NCI-H2081 treated with DMSO at 0.1 percent for 48 hours (cell line): Measurements from ENCODE around the gene SRL.
"Not testable (repeated sequence)": the region's sequence is repeated elsewhere in the genome, so short reads cannot be mapped to it uniquely, and the experiment has no call there.

Experiments used
- DNase-seq: peaks from one replicate; lab custom pipeline; 2025; lab: John Stamatoyannopoulos, UW

SRL gene

GRCh38 chr16:4160658-4161430, 81.0 kb downstream of the SRL start:
- DNase-seq: no peak

DNA sequence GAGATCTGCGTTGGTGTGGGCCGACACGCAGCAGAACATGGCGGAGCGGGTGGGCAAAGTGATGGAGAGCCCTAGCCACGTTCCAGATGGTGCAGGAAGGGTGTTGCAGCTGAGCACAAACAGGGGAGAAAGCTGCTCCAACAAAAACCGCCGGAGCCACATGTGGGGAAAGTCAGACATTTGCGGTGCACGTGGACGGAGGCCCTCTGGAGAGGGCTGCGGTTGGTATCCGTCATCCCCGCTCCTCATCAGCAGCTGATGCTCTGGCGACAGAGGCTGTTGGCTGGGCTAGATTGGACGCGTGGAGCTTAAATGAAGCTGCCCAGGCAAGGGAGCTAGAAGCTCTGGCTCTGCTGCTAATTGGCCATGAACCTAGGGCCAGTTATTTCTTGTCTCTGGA, 82.2 kb downstream of the SRL start:
- no peak for DNase-seq

DNA sequence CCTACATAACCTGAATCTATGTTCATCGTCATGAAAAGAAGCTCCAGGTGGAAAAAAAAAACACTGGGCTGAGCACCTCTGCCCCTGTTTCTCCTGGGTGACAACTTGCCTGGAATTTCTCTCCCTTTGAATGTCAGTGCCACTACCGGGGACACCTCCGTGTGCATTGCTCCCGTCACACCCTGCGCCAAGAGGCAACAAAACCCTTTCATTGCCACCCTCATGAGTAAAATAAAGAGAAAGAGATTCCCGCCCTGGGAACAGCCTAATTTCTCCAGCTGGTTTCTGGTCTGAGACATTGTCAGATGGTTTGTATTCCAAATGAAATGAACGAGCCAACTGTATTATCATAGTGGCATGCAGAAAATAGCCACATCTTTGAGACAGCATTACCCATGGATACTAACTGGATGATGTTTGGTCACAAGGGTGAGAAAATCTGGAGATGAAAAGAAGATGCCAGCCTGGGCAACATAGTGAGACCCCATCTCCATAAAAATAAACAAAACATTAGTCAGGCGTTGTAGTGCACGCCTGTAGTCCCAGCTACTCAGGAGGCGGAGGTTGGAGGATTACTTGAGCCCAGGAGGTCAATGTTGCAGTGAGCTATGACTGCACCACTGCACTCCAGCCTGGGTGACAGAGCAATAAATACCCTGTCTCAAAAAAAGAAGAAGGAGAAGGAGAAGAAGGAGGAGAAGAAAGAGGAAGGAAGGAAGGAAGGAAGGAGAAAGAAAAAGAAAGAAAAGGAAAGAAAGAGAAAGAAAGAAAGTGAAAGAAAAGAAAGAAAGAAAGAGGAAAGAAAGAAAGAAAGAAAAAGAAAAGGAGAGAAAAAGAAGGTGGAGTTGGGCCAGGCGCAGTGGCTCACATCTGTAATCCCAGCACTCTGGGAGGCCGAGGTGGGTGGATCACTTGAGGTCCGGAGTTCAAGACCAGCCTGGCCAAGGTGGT, 83.5 kb downstream of the SRL start:
- no peak for DNase-seq

DNA sequence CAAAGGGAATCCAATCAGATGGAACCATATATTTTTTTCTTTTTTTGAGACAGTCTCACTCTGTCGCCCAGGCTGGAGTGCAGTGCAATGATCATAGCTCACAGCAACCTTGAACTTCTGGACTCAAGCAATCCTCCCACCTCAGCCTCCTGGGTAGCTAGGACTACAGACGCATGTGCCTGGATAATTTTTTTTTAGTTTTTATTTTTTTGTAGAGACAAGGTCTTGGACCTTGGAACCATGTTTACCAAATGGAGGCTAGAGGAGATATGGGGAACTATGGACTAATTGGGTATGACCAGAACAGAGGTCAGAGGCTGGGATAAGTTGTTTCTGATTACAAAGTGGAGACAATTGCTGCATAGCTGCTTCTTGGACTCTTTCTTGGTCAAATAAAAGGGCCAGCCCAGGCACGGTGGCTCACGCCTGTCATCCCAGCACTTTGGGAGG, 84.5 kb downstream of the SRL start:
- DNase-seq: no peak

DNA sequence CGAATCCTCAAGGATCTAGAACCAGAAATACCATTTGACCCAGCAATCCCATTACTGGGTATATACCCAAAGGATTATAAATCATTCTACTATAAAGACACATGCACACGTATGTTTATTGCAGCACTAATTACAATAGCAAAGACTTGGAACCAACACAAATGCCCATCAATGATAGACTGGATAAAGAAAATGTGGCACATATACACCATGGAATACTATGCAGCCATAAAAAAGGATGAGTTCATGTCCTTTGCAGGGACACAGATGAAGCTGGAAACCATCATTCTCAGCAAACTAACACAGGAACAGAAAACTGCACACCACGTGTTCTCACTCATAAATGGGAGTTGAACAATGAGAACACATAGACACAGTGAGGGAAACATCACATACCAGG, 85.4 kb downstream of the SRL start:
- DNase-seq: not testable (repeated sequence)

GRCh38 chr16:4153364-4153763, 88.5 kb downstream of the SRL start:
- DNase-seq: not testable (repeated sequence)

- DNase-seq: no peak
These were observed 89.6 kb downstream of the SRL start for GRCh38 chr16:4152267-4152666.

GRCh38 chr16:4147236-4147635, 94.6 kb downstream of the SRL start:
- DNase-seq: no peak

- DNase-seq: no peak
These were observed 99.6 kb downstream of the SRL start for GRCh38 chr16:4142268-4142667.

DNA sequence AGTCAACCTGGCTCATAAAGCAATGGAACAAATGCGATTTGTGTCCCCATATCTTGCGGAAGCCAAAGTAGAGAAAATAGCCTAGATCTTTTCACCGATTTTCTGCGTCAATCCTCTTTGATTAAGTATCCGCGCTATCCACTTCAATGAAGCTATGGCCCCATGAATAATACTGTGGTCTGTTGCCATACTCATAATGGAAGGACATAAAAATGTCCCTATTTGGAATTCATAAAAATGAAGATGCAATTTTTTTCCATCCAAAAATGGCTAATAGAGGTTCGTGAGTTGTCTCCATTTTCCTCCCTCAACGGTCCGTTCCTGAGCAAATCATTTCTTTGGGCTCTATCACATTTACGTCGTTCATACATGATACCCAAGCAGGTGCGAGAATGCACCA, 100.3 kb downstream of the SRL start:
- no peak for DNase-seq

DNA sequence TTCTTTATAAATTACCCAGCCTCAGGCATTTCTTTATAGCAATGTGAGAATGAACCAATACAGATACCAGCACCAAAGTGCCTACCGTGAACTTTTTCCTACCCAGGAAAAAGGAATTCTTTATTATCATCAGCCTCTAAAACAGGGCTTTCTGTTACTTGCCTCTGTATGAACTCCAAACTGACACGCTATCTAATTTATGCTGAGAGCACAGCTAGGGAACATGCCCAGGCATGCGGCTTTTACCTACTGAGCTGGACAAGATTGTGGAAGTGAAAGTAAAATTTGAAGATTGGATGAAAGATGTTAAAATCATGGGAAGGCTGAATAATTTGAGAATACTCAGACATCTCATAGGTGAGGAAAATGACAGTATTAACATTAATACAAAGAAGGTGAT, 101.2 kb downstream of the SRL start:
- no peak for DNase-seq

- no peak for DNase-seq
These were observed 101.9 kb downstream of the SRL start for GRCh38 chr16:4139968-4140367.
